ENCODE measurements around the gene PIM2. TPM values are rescaled to one million over a fixed set of nuclear protein-coding genes. Genes with fewer than 3 reads are reported as not detected.

The PIM2 gene
- total and polyA plus RNA-seq, 2 of the 4 experiments (the other 2 are of a cell fraction): 7.3 to 9.4 TPM

Small RNA genes within 50 kb of the gene (microRNA-seq; reads per million reads assigned to microRNA genes)
- not detected for gene RNU6-722P (ENCODE audit: insufficient read depth, insufficient read length)

Small RNA genes within 50 kb of the gene (small RNA-seq; reads per million reads assigned to genes)
- gene RNU6-722P: 0 to 18.7 (median 0.17) reads per million in 5 experiments

Other genes with a start within 250 kb of the PIM2 start
- not detected in 2 replicates for gene WAS, start 235.2 kb downstream of the PIM2 start, total RNA-seq (2012; rRNA removed)
- 0.09 and 0.14 TPM in 2 replicates for gene WAS, start 235.2 kb downstream of the PIM2 start, polyA plus RNA-seq (2012; rRNA removed)
- gene SUV39H1, start 222.3 kb downstream of the PIM2 start, total RNA-seq (2012; rRNA removed): 6.6 and 7.2 TPM in 2 replicates
- 8.6 and 9.9 TPM in 2 replicates for gene SUV39H1, start 222.3 kb downstream of the PIM2 start, polyA plus RNA-seq (2012; rRNA removed)
- gene GLOD5, start 157.3 kb downstream of the PIM2 start, total RNA-seq (2012; rRNA removed): not detected in 2 replicates
- gene GLOD5, start 157.3 kb downstream of the PIM2 start, polyA plus RNA-seq (2012; rRNA removed): not detected in 2 replicates
- not detected in 2 replicates for gene GATA1, start 132.4 kb downstream of the PIM2 start, total RNA-seq (2012; rRNA removed)
- gene GATA1, start 132.4 kb downstream of the PIM2 start, polyA plus RNA-seq (2012; rRNA removed): not detected in 2 replicates
- gene HDAC6, start 117.0 kb downstream of the PIM2 start, total RNA-seq (2012; rRNA removed): 14.7 and 16.8 TPM in 2 replicates
- gene HDAC6, start 117.0 kb downstream of the PIM2 start, polyA plus RNA-seq (2012; rRNA removed): 26.3 and 27.7 TPM in 2 replicates
- not detected in 2 replicates for gene ERAS, start 92.5 kb downstream of the PIM2 start, total RNA-seq (2012; rRNA removed)
- not detected in 2 replicates for gene ERAS, start 92.5 kb downstream of the PIM2 start, polyA plus RNA-seq (2012; rRNA removed)
- gene PCSK1N, start 83.4 kb downstream of the PIM2 start, total RNA-seq (2012; rRNA removed): not detected in 2 replicates
- 0.12 and 0.24 TPM in 2 replicates for gene PCSK1N, start 83.4 kb downstream of the PIM2 start, polyA plus RNA-seq (2012; rRNA removed)
- 25.6 and 28.7 TPM in 2 replicates for gene TIMM17B, start 21.3 kb downstream of the PIM2 start, total RNA-seq (2012; rRNA removed)
- gene TIMM17B, start 21.3 kb downstream of the PIM2 start, polyA plus RNA-seq (2012; rRNA removed): 73.6 and 91.2 TPM in 2 replicates
- gene PQBP1, start 21.1 kb downstream of the PIM2 start, total RNA-seq (2012; rRNA removed): 120 and 124 TPM in 2 replicates
- 96.4 and 105 TPM in 2 replicates for gene PQBP1, start 21.1 kb downstream of the PIM2 start, polyA plus RNA-seq (2012; rRNA removed)
- gene SLC35A2, start 7.4 kb downstream of the PIM2 start, total RNA-seq (2012; rRNA removed): 10.8 and 12.5 TPM in 2 replicates
- gene SLC35A2, start 7.4 kb downstream of the PIM2 start, polyA plus RNA-seq (2012; rRNA removed): 48.3 and 53.0 TPM in 2 replicates
- 30.6 and 31.7 TPM in 2 replicates for gene OTUD5, start 38.6 kb upstream of the PIM2 start, total RNA-seq (2012; rRNA removed)
- gene OTUD5, start 38.6 kb upstream of the PIM2 start, polyA plus RNA-seq (2012; rRNA removed): 48.3 and 50.4 TPM in 2 replicates
- gene KCND1, start 52.8 kb upstream of the PIM2 start, total RNA-seq (2012; rRNA removed): 0.28 and 0.36 TPM in 2 replicates
- 1.8 and 1.9 TPM in 2 replicates for gene KCND1, start 52.8 kb upstream of the PIM2 start, polyA plus RNA-seq (2012; rRNA removed)
- gene GRIPAP1, start 83.2 kb upstream of the PIM2 start, total RNA-seq (2012; rRNA removed): 17.9 and 20.8 TPM in 2 replicates
- gene GRIPAP1, start 83.2 kb upstream of the PIM2 start, polyA plus RNA-seq (2012; rRNA removed): 21.4 and 25.0 TPM in 2 replicates
- 23.9 and 24.4 TPM in 2 replicates for gene TFE3, start 124.3 kb upstream of the PIM2 start, total RNA-seq (2012; rRNA removed)
- 40.5 and 43.6 TPM in 2 replicates for gene TFE3, start 124.3 kb upstream of the PIM2 start, polyA plus RNA-seq (2012; rRNA removed)
- gene CCDC120, start 140.0 kb upstream of the PIM2 start, total RNA-seq (2012; rRNA removed): under 0.01 and 0.18 TPM in 2 replicates
- 2.0 and 2.2 TPM in 2 replicates for gene CCDC120, start 140.0 kb upstream of the PIM2 start, polyA plus RNA-seq (2012; rRNA removed)
- 3.8 and 5.0 TPM in 2 replicates for gene PRAF2, start 155.0 kb upstream of the PIM2 start, total RNA-seq (2012; rRNA removed)
- 65.5 and 71.1 TPM in 2 replicates for gene PRAF2, start 155.0 kb upstream of the PIM2 start, polyA plus RNA-seq (2012; rRNA removed)
- gene WDR45, start 160.9 kb upstream of the PIM2 start, total RNA-seq (2012; rRNA removed): 25.3 and 40.7 TPM in 2 replicates
- 67.4 and 71.5 TPM in 2 replicates for gene WDR45, start 160.9 kb upstream of the PIM2 start, polyA plus RNA-seq (2012; rRNA removed)
- gene GPKOW, start 204.7 kb upstream of the PIM2 start, total RNA-seq (2012; rRNA removed): 17.5 and 19.7 TPM in 2 replicates
- gene GPKOW, start 204.7 kb upstream of the PIM2 start, polyA plus RNA-seq (2012; rRNA removed): 23.7 and 25.7 TPM in 2 replicates
- gene MAGIX, start 243.7 kb upstream of the PIM2 start, total RNA-seq (2012; rRNA removed): 0.56 and 0.72 TPM in 2 replicates
- 1.0 and 1.1 TPM in 2 replicates for gene MAGIX, start 243.7 kb upstream of the PIM2 start, polyA plus RNA-seq (2012; rRNA removed)